Colonic mucosa (tissue), 4 donors: ENCODE data around the gene TSHZ1. TPM values are rescaled to one million over a fixed set of nuclear protein-coding genes. Genes with fewer than 3 reads are reported as not detected.

Source experiments
- DNase-seq: peaks from one replicate; pipeline ENCODE4 v3.0.0-alpha.2; 2020
- H3K27ac ChIP-seq: fragments of 200-600 bp; one replicate; pipeline ENCODE4 v1.8.0; 2021
- H3K27me3 ChIP-seq: fragments of 200-600 bp; one replicate; pipeline ENCODE4 v1.8.0; 2021
- H3K36me3 ChIP-seq: fragments of 200-600 bp; one replicate; pipeline ENCODE4 v1.8.0; 2021
- H3K4me1 ChIP-seq: fragments of 200-600 bp; one replicate; pipeline ENCODE4 v1.8.0; 2021; ENCODE audit warnings: mild to moderate bottlenecking
- H3K4me3 ChIP-seq: fragments of 200-600 bp; one replicate; pipeline ENCODE4 v1.8.0; 2021
- H3K9ac ChIP-seq, 2 donors: one replicate each; pipeline ENCODE4 v1.7.0; 2013; ENCODE audit warnings: control low read depth in 2 of 2, low read depth in 2 of 2, low read length in 2 of 2
- H3K9me3 ChIP-seq: fragments of 200-600 bp; one replicate; pipeline ENCODE4 v1.8.0; 2021
- intact Hi-C: fragments of 100-400 bp; cut with DNase I; formaldehyde crosslinking; loops from one replicate; pipeline ENCODE4 v1.14.1; 2022
- total RNA-seq, 2 donors: library from RNA; stranded (reverse); fragmentation: NEBNext Ultra II Directional in 1 of 2; extraction: Animal tissue kit (Norgen Biotek cat#: 25700) in 1 of 2; gene quantifications; one replicate each; pipeline ENCODE4 v1.2.1, GENCODE V29; 2021
- TF ChIP-seq, protein P1 (sequence below): fragments of 200-600 bp; IDR thresholded peaks from one replicate; pipeline ENCODE4 v1.8.0; 2022; ENCODE audit warnings: antibody characterized with exemption, mild to moderate bottlenecking
- donor health status: healthy.
- donor health status: DM: no; HTN: no; CAD: no.
- donor health status: DM: no; HTN: no; CAD: no.

Gene TSHZ1
- total RNA-seq, 2 donors from 2014 or later, result 16.6 to 34.3 TPM

DNA sequence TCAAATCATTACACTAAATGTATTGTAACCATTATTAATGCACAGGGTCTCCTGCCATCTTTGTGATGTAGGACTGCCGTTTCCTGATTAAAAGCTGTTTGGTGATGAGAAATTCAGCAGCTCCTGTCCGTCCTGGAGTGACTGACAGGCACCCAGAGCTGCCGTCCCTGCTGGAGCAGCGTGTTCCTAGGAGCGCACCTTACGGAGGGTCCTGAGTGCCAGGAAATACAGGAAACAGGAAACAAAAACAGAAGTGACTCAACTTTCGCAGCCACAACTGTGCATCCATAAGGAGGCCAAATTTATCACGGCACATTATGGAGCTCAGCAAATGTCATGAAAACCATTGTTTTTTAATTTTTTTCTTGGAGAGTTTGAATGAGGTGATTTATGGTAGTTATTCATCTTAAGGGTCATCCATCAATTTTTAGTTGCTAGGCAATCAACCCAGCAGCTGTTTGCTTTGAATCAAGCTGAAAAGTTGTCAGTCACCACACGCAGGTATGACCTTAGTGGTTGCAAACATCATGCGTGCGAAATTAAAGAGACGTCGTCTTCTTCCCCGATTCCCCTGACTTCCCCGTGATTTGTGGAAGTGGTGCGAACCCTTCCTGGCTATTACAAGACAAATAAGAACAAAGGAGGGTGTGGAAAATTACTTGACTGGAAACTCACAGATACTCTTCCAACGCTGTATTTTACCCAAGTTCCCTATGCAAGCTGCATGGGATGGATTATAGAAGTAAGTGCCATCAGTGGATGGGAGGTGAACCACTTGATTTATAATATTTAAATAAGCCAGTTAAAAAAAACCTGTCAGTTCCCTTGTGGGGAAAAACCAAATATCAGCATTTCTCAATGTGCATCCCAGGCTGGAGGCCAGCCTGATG lies 19.8 kb downstream of the TSHZ1 start:
- no peak for DNase-seq
- no peak overlapping the region for H3K9ac ChIP-seq
- no peaks in the 10 kb centered on the region for H3K27me3 ChIP-seq
- TF ChIP-seq, protein P1, sequence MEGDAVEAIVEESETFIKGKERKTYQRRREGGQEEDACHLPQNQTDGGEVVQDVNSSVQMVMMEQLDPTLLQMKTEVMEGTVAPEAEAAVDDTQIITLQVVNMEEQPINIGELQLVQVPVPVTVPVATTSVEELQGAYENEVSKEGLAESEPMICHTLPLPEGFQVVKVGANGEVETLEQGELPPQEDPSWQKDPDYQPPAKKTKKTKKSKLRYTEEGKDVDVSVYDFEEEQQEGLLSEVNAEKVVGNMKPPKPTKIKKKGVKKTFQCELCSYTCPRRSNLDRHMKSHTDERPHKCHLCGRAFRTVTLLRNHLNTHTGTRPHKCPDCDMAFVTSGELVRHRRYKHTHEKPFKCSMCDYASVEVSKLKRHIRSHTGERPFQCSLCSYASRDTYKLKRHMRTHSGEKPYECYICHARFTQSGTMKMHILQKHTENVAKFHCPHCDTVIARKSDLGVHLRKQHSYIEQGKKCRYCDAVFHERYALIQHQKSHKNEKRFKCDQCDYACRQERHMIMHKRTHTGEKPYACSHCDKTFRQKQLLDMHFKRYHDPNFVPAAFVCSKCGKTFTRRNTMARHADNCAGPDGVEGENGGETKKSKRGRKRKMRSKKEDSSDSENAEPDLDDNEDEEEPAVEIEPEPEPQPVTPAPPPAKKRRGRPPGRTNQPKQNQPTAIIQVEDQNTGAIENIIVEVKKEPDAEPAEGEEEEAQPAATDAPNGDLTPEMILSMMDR, result no peak
- no peaks in the 10 kb centered on the region for H3K36me3 ChIP-seq
- no peaks in the 10 kb centered on the region for H3K9me3 ChIP-seq
- intact Hi-C loops, result no loop called here
- no peak overlapping the region for H3K27ac ChIP-seq
- H3K4me1 ChIP-seq, result peaks cover 6% of the 10 kb centered on the region
- H3K4me3 ChIP-seq, result no peak overlapping the region

DNA sequence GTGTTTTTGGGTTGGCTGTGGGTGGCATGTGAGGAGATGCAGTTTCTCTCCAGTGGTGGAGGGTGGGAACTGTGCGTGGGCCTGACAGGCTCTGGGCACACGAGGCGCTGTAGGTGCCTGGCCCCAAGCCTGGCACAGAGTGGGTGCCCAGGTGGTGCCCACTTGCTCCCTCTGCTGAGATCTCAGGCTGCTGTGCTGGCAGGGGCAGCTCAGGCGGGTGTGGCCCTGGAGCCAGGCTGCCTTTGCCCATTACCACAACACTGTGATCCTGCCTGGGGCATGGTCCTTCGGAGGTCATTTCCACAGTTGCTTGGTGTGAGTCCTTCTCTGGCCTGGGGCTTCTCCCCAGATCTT lies 20.4 kb downstream of the TSHZ1 start:
- no peak overlapping the region for H3K27ac ChIP-seq
- TF ChIP-seq, protein P1, result no peak
- no peaks in the 10 kb centered on the region for H3K9me3 ChIP-seq
- H3K4me1 ChIP-seq, result peaks cover 6% of the 10 kb centered on the region
- H3K36me3 ChIP-seq, result no peaks in the 10 kb centered on the region
- H3K27me3 ChIP-seq, result no peaks in the 10 kb centered on the region
- no peak overlapping the region for H3K4me3 ChIP-seq
- no peak overlapping the region for H3K9ac ChIP-seq
- no peak for DNase-seq
- intact Hi-C loops, result no loop called here

DNA sequence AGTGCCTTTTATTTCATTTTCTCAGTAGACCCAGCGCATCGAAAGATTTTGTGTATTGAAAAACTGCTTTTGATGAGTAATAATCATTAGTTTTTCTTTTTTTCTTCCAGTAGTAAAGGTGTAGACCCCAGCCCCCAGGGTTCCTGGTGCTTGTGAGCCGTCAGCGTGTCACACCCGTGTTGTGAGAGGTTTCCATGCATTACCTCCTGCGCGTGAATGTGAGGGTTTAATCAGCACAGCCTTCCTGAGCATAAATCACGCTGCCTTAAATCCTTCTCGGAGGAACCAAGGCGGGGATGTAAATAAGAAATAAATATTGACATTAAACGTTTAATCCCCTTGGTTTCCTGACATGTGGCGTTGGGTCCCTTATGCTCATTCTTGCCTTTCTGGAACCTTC lies 24.3 kb downstream of the TSHZ1 start:
- Histone ChIP-seq H3K4me1 (no peaks in the 10 kb centered on the region), H3K9me3 (no peaks in the 10 kb centered on the region), H3K27me3 (no peaks in the 10 kb centered on the region), H3K4me3 (no peak overlapping the region), H3K36me3 (no peaks in the 10 kb centered on the region), H3K9ac (no peak overlapping the region), H3K27ac (no peak overlapping the region)
- DNase-seq, result no peak
- TF ChIP-seq, protein P1, result no peak
- intact Hi-C loops, result no loop called here

GRCh38 chr18:75235896-75236295 lies 25.3 kb downstream of the TSHZ1 start:
- intact Hi-C loops, result no loop called here
- H3K4me1 ChIP-seq, result no peaks in the 10 kb centered on the region
- H3K9ac ChIP-seq, result no peak overlapping the region
- H3K9me3 ChIP-seq, result no peaks in the 10 kb centered on the region
- TF ChIP-seq, protein P1, result no peak
- DNase-seq, result no peak
- no peak overlapping the region for H3K4me3 ChIP-seq
- H3K27me3 ChIP-seq, result no peaks in the 10 kb centered on the region
- no peak overlapping the region for H3K27ac ChIP-seq
- no peaks in the 10 kb centered on the region for H3K36me3 ChIP-seq

DNA sequence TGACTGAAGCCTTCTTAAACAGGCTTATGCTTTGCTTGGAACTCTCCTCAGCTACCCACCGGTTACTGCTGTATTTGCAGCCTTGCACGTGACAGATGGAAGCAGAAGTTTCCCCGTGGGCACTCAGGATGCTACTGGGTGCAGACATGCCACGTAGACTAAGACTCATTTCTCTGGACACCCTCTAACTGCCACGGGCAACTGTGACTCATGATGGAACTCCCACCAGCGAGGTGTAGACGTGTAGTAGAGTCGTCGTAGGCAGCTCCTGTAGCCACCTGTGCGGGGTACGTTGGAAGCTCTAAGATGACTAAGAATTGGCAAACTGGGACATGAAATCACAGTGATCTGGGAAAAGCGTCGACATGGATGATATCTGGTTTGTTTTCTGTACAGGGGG lies 27.5 kb downstream of the TSHZ1 start:
- no peaks in the 10 kb centered on the region for H3K4me1 ChIP-seq
- H3K9me3 ChIP-seq, result no peaks in the 10 kb centered on the region
- DNase-seq, result no peak
- H3K4me3 ChIP-seq, result no peak overlapping the region
- no peaks in the 10 kb centered on the region for H3K36me3 ChIP-seq
- H3K9ac ChIP-seq, result no peak overlapping the region
- no peaks in the 10 kb centered on the region for H3K27me3 ChIP-seq
- H3K27ac ChIP-seq, result no peak overlapping the region
- intact Hi-C loops, result no loop called here
- TF ChIP-seq, protein P1, result no peak
